Endodermal cell (in vitro differentiated cells): ENCODE results near the gene SPPL2B. TPM values are rescaled to one million over a fixed set of nuclear protein-coding genes. Genes with fewer than 3 reads are reported as not detected.
A peak's percentile ranks its signal among the peaks of the same experiment; 100 is the strongest.

ENCODE experiments used
- DNase-seq: peaks from one replicate; pipeline ENCODE4 v3.0.0-alpha.2; 2017
- H3K27ac ChIP-seq: 2 replicates; pipeline ENCODE4 v1.5.1; 2013; ENCODE audit warnings: mild to moderate bottlenecking, low read depth, low read length, moderate library complexity
- H3K27me3 ChIP-seq: 2 replicates; pipeline ENCODE4 v1.6.1; 2013; ENCODE audit warnings: mild to moderate bottlenecking, low read length, moderate library complexity; ENCODE audit not compliant: insufficient read depth, control insufficient read depth, poor library complexity, severe bottlenecking
- H3K36me3 ChIP-seq: 2 replicates; pipeline ENCODE4 v1.7.0; 2013; ENCODE audit warnings: mild to moderate bottlenecking, low read length, moderate library complexity; ENCODE audit not compliant: control insufficient read depth, insufficient read depth
- H3K4me1 ChIP-seq: one replicate; pipeline ENCODE4 v1.7.0; 2013; ENCODE audit warnings: low read length; ENCODE audit not compliant: control insufficient read depth, insufficient read depth
- H3K4me3 ChIP-seq: 2 replicates; pipeline ENCODE4 v1.5.1; 2013; ENCODE audit warnings: mild to moderate bottlenecking, low read length, moderate library complexity
- H3K9ac ChIP-seq: 2 replicates; pipeline ENCODE4 v1.6.1; 2013; ENCODE audit warnings: mild to moderate bottlenecking, low read length, moderate library complexity; ENCODE audit not compliant: poor library complexity, severe bottlenecking; ENCODE audit errors: extremely low read depth
- H3K9me3 ChIP-seq: 2 replicates; pipeline ENCODE4 v1.6.1; 2013; ENCODE audit warnings: mild to moderate bottlenecking, low read length, moderate library complexity; ENCODE audit not compliant: control insufficient read depth
- H3K27ac Mint-ChIP-seq: 2 replicates; pipeline ENCODE4 v1.8.0; 2020; ENCODE audit warnings: mixed read lengths
- H3K27me3 Mint-ChIP-seq: 2 replicates; pipeline ENCODE4 v1.8.0; 2021; ENCODE audit warnings: mild to moderate bottlenecking, mixed read lengths; ENCODE audit not compliant: insufficient read depth
- H3K36me3 Mint-ChIP-seq: 2 replicates; pipeline ENCODE4 v1.8.0; 2020; ENCODE audit warnings: low read depth, mixed read lengths
- H3K4me1 Mint-ChIP-seq: 2 replicates; pipeline ENCODE4 v1.8.0; 2020; ENCODE audit warnings: mixed read lengths
- H3K4me3 Mint-ChIP-seq: 2 replicates; pipeline ENCODE4 v1.8.0; 2020; ENCODE audit warnings: mild to moderate bottlenecking, moderate library complexity, mixed read lengths
- H3K9me3 Mint-ChIP-seq: 2 replicates; pipeline ENCODE4 v1.8.0; 2020; ENCODE audit warnings: mild to moderate bottlenecking, mixed read lengths
- CTCF ChIP-seq: fragments of 200-600 bp; sonication (generic); conservative IDR thresholded peaks from 2 replicates; pipeline ENCODE4 v1.5.0; 2021; ENCODE audit warnings: antibody characterized with exemption, mild to moderate bottlenecking
- WGBS, 2 experiments: methylation state at CpG; one replicate each; pipeline versions ENCODE4 v1.1.5 to v1.1.7; 2013; ENCODE audit warnings: missing lambda C conversion rate in 2 of 2, mixed read lengths in 1 of 2; ENCODE audit not compliant: insufficient coverage in 1 of 2, insufficient read length in 1 of 2; 5-methylcytosine and 5-hydroxymethylcytosine counted together
- total RNA-seq, 2 donors: library from RNA; stranded (reverse); fragmentation: NEBNext Ultra II Directional in 1 of 2; extraction: Animal tissue kit (Norgen Biotek cat#: 25700) in 1 of 2; gene quantifications; 2 replicates in 1 of 2; 3 replicates in 1 of 2; pipeline ENCODE4 v1.2.1, GENCODE V29; 2021

SPPL2B gene
- total RNA-seq, 2 donors from 2014 or later: 115 to 118 TPM

- H3K27me3 Mint-ChIP-seq: peaks cover 25% of the 10 kb centered on the region
- DNase-seq: peak; percentile 90
These were observed 12.6 kb upstream of the SPPL2B start for GRCh38 chr19:2315818-2316353.

DNA sequence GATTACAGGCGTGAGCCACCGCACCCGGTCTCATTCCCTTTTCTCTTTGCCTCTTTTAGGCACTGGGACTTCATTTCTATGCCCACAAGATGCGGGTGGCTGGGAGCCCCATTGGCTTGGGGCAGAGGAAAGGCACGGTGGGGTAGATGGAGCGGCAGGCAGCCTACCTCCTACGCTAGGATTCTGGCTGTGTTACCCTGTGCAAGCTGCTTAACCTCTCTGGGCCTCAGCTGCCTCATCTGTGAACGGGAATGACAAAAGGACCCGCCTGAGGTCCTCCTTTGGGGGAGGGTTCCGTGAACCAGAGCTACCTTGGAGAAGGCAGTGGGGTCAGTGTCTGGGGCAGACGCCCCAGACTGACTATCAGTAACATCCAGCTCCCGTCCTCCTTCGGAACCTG lies 11.2 kb upstream of the SPPL2B start:
- Mint-ChIP-seq H3K36me3 (peaks cover 1% of the 10 kb centered on the region), H3K4me1 (peaks cover 3% of the 10 kb centered on the region), H3K9me3 (peaks cover 14% of the 10 kb centered on the region), H3K27ac (no peak overlapping the region), H3K27me3 (peaks cover 22% of the 10 kb centered on the region), H3K4me3 (no peak overlapping the region)
- no peaks in the 10 kb centered on the region for H3K27me3 ChIP-seq
- WGBS, 2 experiments: 91 to 97% methylated on average over 6 to 13 of the region's 13 CpGs
- H3K27ac ChIP-seq: no peak overlapping the region
- H3K4me3 ChIP-seq: no peak overlapping the region
- H3K9me3 ChIP-seq: peaks cover 15% of the 10 kb centered on the region
- H3K9ac ChIP-seq: no peak overlapping the region
- peaks cover 4% of the 10 kb centered on the region for H3K36me3 ChIP-seq
- TF ChIP-seq CTCF: no peak
- H3K4me1 ChIP-seq: no peaks in the 10 kb centered on the region
- no peak for DNase-seq

More at GRCh38 chr19:2315818-2316353, 12.6 kb upstream of the SPPL2B start:
- no peaks in the 10 kb centered on the region for H3K36me3 ChIP-seq
- H3K4me3 ChIP-seq: no peak overlapping the region
- 42 to 46% methylated on average over 14 to 22 of the region's 22 CpGs for WGBS, 2 experiments
- H3K9ac ChIP-seq: no peak overlapping the region
- Mint-ChIP-seq H3K4me3 (no peak overlapping the region), H3K4me1 (peaks cover 3% of the 10 kb centered on the region), H3K36me3 (no peaks in the 10 kb centered on the region), H3K27ac (no peak overlapping the region), H3K9me3 (peaks cover 14% of the 10 kb centered on the region)
- H3K9me3 ChIP-seq: peaks cover 15% of the 10 kb centered on the region
- no peak overlapping the region for H3K27ac ChIP-seq
- TF ChIP-seq CTCF: peak; percentile 87
- no peaks in the 10 kb centered on the region for H3K4me1 ChIP-seq
- H3K27me3 ChIP-seq: no peaks in the 10 kb centered on the region

DNA sequence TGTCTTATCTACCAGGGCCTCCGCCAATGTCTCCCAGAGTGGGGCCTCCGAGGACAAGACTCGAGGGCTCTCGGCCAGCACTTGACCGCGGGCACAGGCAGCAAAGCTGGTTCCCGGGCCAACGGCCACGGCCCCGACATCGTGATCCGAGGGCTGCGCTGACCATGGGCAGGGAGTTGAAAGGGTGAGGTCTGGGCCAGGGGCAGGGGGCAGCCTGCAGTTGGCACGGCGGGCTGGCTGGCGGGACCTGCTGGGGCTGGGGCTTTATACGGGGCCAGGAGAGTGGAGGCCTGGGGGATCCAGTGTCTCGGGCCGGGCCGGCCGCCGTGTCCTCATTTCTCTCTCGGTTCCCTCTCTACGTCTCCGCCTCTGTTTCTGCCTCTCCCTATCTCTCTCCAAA lies 10.7 kb upstream of the SPPL2B start:
- Histone ChIP-seq H3K9ac (no peak overlapping the region), H3K27me3 (no peaks in the 10 kb centered on the region), H3K36me3 (peaks cover 8% of the 10 kb centered on the region), H3K27ac (no peak overlapping the region), H3K4me1 (no peaks in the 10 kb centered on the region), H3K9me3 (peaks cover 15% of the 10 kb centered on the region), H3K4me3 (no peak overlapping the region)
- peaks cover 1% of the 10 kb centered on the region for H3K36me3 Mint-ChIP-seq
- H3K27me3 Mint-ChIP-seq: peaks cover 21% of the 10 kb centered on the region
- H3K4me1 Mint-ChIP-seq: peaks cover 3% of the 10 kb centered on the region
- H3K27ac Mint-ChIP-seq: no peak overlapping the region
- H3K9me3 Mint-ChIP-seq: peaks cover 14% of the 10 kb centered on the region
- H3K4me3 Mint-ChIP-seq: no peak overlapping the region
- 92 to 94% methylated on average over 18 to 25 of the region's 25 CpGs for WGBS, 2 experiments
- TF ChIP-seq CTCF: no peak
- no peak for DNase-seq
